Measurements from ENCODE around the gene AGFG1. TPM values are rescaled to one million over a fixed set of nuclear protein-coding genes. Genes with fewer than 3 reads are reported as not detected.

The AGFG1 gene
- total RNA-seq, 2 donors from 2014 or later, result 47.8 to 75.7 TPM

GRCh38 chr2:227500301-227500630 is 28.3 kb downstream of the AGFG1 start:
- H3K27ac ChIP-seq, result no peak overlapping the region

GRCh38 chr2:227503433-227504406 is 31.8 kb downstream of the AGFG1 start:
- no peak for TF ChIP-seq CTCF (IDR thresholded peaks at IDR 0.05)
- H3K4me1 ChIP-seq, result peaks cover 0 to 65% of the 10 kb centered on the region in 2 donors
- no peaks in the 10 kb centered on the region for H3K36me3 ChIP-seq
- H3K27ac ChIP-seq, result peak overlapping the region in 1 of 2 donors; percentile 19
- DNase-seq (ENCODE audit: low spot score), result no peak
- H3K4me3 ChIP-seq, result no peak overlapping the region
- H3K9me3 ChIP-seq, result no peaks in the 10 kb centered on the region
- no peaks in the 10 kb centered on the region for H3K27me3 ChIP-seq

More at GRCh38 chr2:227500301-227500630, 28.3 kb downstream of the AGFG1 start:
- no peak for TF ChIP-seq CTCF (IDR thresholded peaks at IDR 0.05)
- Histone ChIP-seq H3K27me3 (no peaks in the 10 kb centered on the region), H3K36me3 (no peaks in the 10 kb centered on the region), H3K9me3 (no peaks in the 10 kb centered on the region), H3K4me1 (peaks cover 0 to 38% of the 10 kb centered on the region in 2 donors), H3K4me3 (no peak overlapping the region)
- no peak for DNase-seq (ENCODE audit: low spot score)

GRCh38 chr2:227504700-227505099 is 32.7 kb downstream of the AGFG1 start:
- peaks cover 0 to 63% of the 10 kb centered on the region in 2 donors for H3K4me1 ChIP-seq
- no peaks in the 10 kb centered on the region for H3K27me3 ChIP-seq
- no peak for DNase-seq (ENCODE audit: low spot score)
- TF ChIP-seq CTCF (IDR thresholded peaks at IDR 0.05), result no peak
- H3K36me3 ChIP-seq, result no peaks in the 10 kb centered on the region
- H3K4me3 ChIP-seq, result no peak overlapping the region
- no peaks in the 10 kb centered on the region for H3K9me3 ChIP-seq
- H3K27ac ChIP-seq, result no peak overlapping the region

- no peak overlapping the region for H3K4me3 ChIP-seq
- DNase-seq (ENCODE audit: low spot score), result no peak
- no peaks in the 10 kb centered on the region for H3K9me3 ChIP-seq
- no peak for TF ChIP-seq CTCF (IDR thresholded peaks at IDR 0.05)
- no peaks in the 10 kb centered on the region for H3K27me3 ChIP-seq
- peaks cover 0 to 73% of the 10 kb centered on the region in 2 donors for H3K4me1 ChIP-seq
- no peak overlapping the region for H3K27ac ChIP-seq
- no peaks in the 10 kb centered on the region for H3K36me3 ChIP-seq
These were observed 34.5 kb downstream of the AGFG1 start for GRCh38 chr2:227506456-227506855.

- no peaks in the 10 kb centered on the region for H3K9me3 ChIP-seq
- DNase-seq (ENCODE audit: low spot score), result no peak
- no peak overlapping the region for H3K27ac ChIP-seq
- no peak overlapping the region for H3K4me3 ChIP-seq
- no peaks in the 10 kb centered on the region for H3K36me3 ChIP-seq
- no peak for TF ChIP-seq CTCF (IDR thresholded peaks at IDR 0.05)
- H3K4me1 ChIP-seq, result peaks cover 0 to 89% of the 10 kb centered on the region in 2 donors
- no peaks in the 10 kb centered on the region for H3K27me3 ChIP-seq
These were observed 36.0 kb downstream of the AGFG1 start for GRCh38 chr2:227507963-227508362.

All from right atrium auricular region (tissue), 2 donors.